ENCODE results near the gene PDE2A. TPM values are rescaled to one million over a fixed set of nuclear protein-coding genes. Genes with fewer than 3 reads are reported as not detected.

The PDE2A gene
- total RNA-seq, 2 experiments from 2014 or later, result 4.0 to 4.5 TPM

DNA sequence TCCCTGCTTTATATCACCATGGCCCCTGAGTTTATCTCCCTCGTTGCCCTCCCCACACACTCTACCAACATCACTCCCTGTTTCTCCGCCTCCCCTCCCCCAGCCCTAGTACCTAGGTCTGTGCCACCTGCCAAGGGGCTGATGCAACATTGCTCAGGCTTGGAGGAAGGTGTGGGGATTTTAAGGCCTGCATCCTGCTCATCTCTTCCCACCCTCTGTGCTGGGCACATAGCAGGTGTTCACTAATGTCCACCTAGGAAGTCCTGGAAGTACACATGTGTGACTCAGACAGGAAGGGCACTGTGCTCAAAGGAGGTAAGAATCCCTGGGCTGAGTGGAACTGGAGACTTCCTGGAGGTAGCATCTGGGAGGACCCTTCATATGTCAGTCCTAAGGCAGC lies 37.0 kb downstream of the PDE2A start:
- peaks cover 7% of the 10 kb centered on the region for H3K4me1 ChIP-seq (ENCODE audit: insufficient read depth, low read length)
- ChIA-PET CTCF (interaction anchor here (1.0 kb wide), 1 partner anchor 52 kb away, joined by 4 read pairs; no protein-coding TSS in a partner anchor), POLR2A (no interaction called here)
- no peaks in the 10 kb centered on the region for H3K9me3 ChIP-seq (ENCODE audit: control insufficient read depth in 1 of 2, insufficient read depth in 1 of 2, low read length in 2 of 2)
- Mint-ChIP-seq H3K27me3 (peaks cover 11% of the 10 kb centered on the region), H3K27ac (no peak overlapping the region), H3K36me3 (ENCODE audit: low read depth) (no peaks in the 10 kb centered on the region), H3K4me1 (ENCODE audit: low read depth) (no peaks in the 10 kb centered on the region), H3K9me3 (no peaks in the 10 kb centered on the region), H3K4me3 (no peak overlapping the region)
- intact Hi-C loops (cut with DNase I, micrococcal nuclease), result no loop called here
- H3K27me3 ChIP-seq (ENCODE audit: control insufficient read depth in 1 of 2, insufficient read depth in 2 of 2, low read length in 2 of 2), result peaks cover 19 to 21% of the 10 kb centered on the region in 2 experiments
- no peak overlapping the region for H3K4me3 ChIP-seq (ENCODE audit: low read length)
- H3K36me3 ChIP-seq (ENCODE audit: insufficient read depth, low read length), result no peaks in the 10 kb centered on the region
- ATAC-seq (ENCODE audit: poor library complexity) (no peak), DNase-seq (no peak)
- H3K27ac ChIP-seq (ENCODE audit: low read depth in 1 of 2, low read length in 2 of 2), result no peak overlapping the region
- TF ChIP-seq, protein P1, sequence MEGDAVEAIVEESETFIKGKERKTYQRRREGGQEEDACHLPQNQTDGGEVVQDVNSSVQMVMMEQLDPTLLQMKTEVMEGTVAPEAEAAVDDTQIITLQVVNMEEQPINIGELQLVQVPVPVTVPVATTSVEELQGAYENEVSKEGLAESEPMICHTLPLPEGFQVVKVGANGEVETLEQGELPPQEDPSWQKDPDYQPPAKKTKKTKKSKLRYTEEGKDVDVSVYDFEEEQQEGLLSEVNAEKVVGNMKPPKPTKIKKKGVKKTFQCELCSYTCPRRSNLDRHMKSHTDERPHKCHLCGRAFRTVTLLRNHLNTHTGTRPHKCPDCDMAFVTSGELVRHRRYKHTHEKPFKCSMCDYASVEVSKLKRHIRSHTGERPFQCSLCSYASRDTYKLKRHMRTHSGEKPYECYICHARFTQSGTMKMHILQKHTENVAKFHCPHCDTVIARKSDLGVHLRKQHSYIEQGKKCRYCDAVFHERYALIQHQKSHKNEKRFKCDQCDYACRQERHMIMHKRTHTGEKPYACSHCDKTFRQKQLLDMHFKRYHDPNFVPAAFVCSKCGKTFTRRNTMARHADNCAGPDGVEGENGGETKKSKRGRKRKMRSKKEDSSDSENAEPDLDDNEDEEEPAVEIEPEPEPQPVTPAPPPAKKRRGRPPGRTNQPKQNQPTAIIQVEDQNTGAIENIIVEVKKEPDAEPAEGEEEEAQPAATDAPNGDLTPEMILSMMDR (IDR thresholded peaks at IDR 0.05), result no peak

DNA sequence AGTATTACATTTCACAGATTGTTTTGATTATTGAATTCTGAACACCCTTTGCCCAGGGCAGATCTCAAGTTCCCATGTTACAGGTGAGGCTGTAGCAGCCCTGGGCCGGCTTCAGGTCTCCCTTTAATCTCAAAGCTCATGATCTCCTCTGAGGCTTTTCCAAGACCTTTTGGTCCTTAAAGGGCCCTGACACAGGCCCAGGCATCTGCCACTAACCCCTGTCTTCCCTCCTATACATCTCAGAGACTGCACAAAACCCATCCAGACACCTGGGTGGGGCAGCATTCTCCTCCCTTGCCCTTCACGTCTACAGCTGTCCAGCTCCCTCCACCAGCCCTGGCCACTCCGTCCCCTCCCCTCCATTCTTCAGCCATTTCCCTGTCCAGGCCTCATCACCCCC lies 37.8 kb downstream of the PDE2A start:
- Mint-ChIP-seq H3K36me3 (ENCODE audit: low read depth) (no peaks in the 10 kb centered on the region), H3K4me1 (ENCODE audit: low read depth) (no peaks in the 10 kb centered on the region)

DNA sequence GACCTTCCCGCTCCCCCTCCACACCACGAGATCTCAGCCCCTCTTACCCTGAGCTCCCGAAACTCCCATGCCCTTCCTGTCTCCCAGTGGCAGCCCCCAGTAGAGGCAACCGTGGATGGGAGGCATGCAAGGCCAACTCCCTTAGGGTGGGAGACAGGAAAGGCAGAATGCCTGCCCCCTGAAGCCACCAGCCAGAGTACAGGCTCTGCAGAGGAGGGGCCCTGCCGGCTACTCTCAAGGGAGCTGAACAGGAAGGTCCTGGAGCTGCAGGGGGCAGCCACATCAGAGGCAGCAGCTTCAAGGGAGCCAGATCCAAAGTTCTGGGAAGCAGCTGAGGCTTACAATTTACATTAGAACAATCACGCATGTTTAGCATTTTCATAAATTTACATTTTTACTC lies 38.3 kb downstream of the PDE2A start:
- Mint-ChIP-seq H3K27me3 (peaks cover 14% of the 10 kb centered on the region), H3K36me3 (ENCODE audit: low read depth) (no peaks in the 10 kb centered on the region), H3K4me3 (no peak overlapping the region), H3K9me3 (no peaks in the 10 kb centered on the region), H3K4me1 (ENCODE audit: low read depth) (no peaks in the 10 kb centered on the region), H3K27ac (no peak overlapping the region)
- Histone ChIP-seq H3K9me3 (ENCODE audit: control insufficient read depth in 1 of 2, insufficient read depth in 1 of 2, low read length in 2 of 2) (no peaks in the 10 kb centered on the region), H3K4me3 (ENCODE audit: low read length) (no peak overlapping the region), H3K4me1 (ENCODE audit: insufficient read depth, low read length) (no peaks in the 10 kb centered on the region), H3K27me3 (ENCODE audit: control insufficient read depth in 1 of 2, insufficient read depth in 2 of 2, low read length in 2 of 2) (peaks cover 8% of the 10 kb centered on the region in 2 experiments), H3K27ac (ENCODE audit: low read depth in 1 of 2, low read length in 2 of 2) (no peak overlapping the region), H3K36me3 (ENCODE audit: insufficient read depth, low read length) (no peaks in the 10 kb centered on the region)
- DNase-seq (no peak), ATAC-seq (ENCODE audit: poor library complexity) (no peak)
- CTCF ChIA-PET, result no interaction called here
- TF ChIP-seq, protein P1 (IDR thresholded peaks at IDR 0.05), result no peak
- intact Hi-C loops (cut with DNase I, micrococcal nuclease), result no loop called here
- POLR2A ChIA-PET, result no interaction called here

More for the DNA sequence above, 37.8 kb downstream of the PDE2A start:
- ChIA-PET CTCF (no interaction called here), POLR2A (no interaction called here)
- H3K4me1 ChIP-seq (ENCODE audit: insufficient read depth, low read length), result no peaks in the 10 kb centered on the region
- H3K9me3 ChIP-seq (ENCODE audit: control insufficient read depth in 1 of 2, insufficient read depth in 1 of 2, low read length in 2 of 2), result no peaks in the 10 kb centered on the region
- ATAC-seq (ENCODE audit: poor library complexity), result no peak
- H3K27ac ChIP-seq (ENCODE audit: low read depth in 1 of 2, low read length in 2 of 2), result no peak overlapping the region
- TF ChIP-seq, protein P1 (IDR thresholded peaks at IDR 0.05), result no peak
- no peaks in the 10 kb centered on the region for H3K36me3 ChIP-seq (ENCODE audit: insufficient read depth, low read length)
- intact Hi-C loops (cut with DNase I, micrococcal nuclease), result no loop called here
- Mint-ChIP-seq H3K27me3 (peaks cover 11% of the 10 kb centered on the region), H3K4me3 (no peak overlapping the region), H3K9me3 (no peaks in the 10 kb centered on the region), H3K27ac (no peak overlapping the region)
- peaks cover 12 to 13% of the 10 kb centered on the region in 2 experiments for H3K27me3 ChIP-seq (ENCODE audit: control insufficient read depth in 1 of 2, insufficient read depth in 2 of 2, low read length in 2 of 2)
- H3K4me3 ChIP-seq (ENCODE audit: low read length), result no peak overlapping the region
- DNase-seq, result no peak

All from CD4-positive, alpha-beta T cell (primary cell).